Measurements from ENCODE around the gene HOXB1.

- no peak; the same call in 1 of the 2 replicates for TF ChIP-seq FOXK2 (IDR thresholded peaks at IDR 0.05)
- TF ChIP-seq ARNT (IDR thresholded peaks at IDR 0.05) = no peak
- no peak for TF ChIP-seq FOXM1 (IDR thresholded peaks at IDR 0.05; ENCODE audit: borderline replicate concordance)
- no peak for TF ChIP-seq SUZ12 (IDR thresholded peaks at IDR 0.05)
- TF ChIP-seq BHLHE40 (IDR thresholded peaks at IDR 0.05; ENCODE audit: borderline replicate concordance) = no peak
- TF ChIP-seq SP1 (IDR thresholded peaks at IDR 0.05) = no peak
- peak; percentile 39; the same call in 1 of the 2 replicates for TF ChIP-seq LEF1 (IDR thresholded peaks at IDR 0.05; ENCODE audit: borderline replicate concordance)
- TF ChIP-seq ZNF384 (IDR thresholded peaks at IDR 0.05) = peak; percentile 88
- no peak for TF ChIP-seq TARDBP (IDR thresholded peaks at IDR 0.05)
- TF ChIP-seq NFRKB (IDR thresholded peaks at IDR 0.05) = no peak
- TF ChIP-seq HDGF (IDR thresholded peaks at IDR 0.05; ENCODE audit: borderline replicate concordance) = no peak
- TF ChIP-seq L3MBTL2 (conservative IDR thresholded peaks at IDR 0.05) = 0 out of 2 replicates have a peak, but pooled peaks have one; percentile 21
- TF ChIP-seq ELF4 (IDR thresholded peaks at IDR 0.05) = no peak; the same call in 1 of the 2 replicates
These were observed 17.2 kb upstream of the HOXB1 start for GRCh38 chr17:48547808-48548522.

Data from HEK293T (cell line).